ENCODE data around the gene APOO.

DNA sequence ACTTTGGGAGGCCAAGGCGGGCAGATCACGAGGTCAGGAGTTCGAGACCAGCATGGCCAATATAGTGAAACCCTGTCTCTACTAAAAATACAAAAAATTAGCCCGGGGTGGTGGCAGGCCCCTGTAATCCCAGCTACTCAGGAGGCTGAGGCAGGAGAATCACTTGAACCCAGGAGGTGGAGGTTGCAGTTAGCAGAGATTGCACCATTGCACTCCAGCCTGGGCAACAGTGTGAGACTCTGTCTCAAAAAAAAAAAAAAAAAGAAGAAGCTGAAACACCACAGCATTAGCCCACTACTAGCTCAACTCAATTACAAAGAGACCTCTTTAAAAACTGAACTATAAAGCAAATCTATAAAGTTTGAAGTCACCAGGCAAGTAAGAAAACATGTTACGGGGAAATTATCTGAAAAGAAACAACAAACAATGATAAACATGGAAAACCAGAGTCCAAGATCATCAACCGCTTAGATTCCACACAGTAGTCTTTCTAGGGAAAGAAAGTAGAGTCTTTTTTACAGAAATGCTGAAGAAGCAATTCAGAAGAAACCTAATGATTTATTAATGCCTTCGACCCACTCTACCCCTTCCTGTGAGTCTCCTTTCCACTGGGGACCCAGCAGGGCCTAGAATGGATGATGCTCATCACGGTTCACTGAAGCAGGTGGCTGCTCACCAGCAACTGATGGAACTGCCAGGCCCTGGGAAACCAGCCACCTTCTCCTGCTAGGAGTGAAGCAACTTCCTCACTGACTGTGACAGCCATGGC lies 118.2 kb downstream of the APOO start:
- TF ChIP-seq, protein P1, sequence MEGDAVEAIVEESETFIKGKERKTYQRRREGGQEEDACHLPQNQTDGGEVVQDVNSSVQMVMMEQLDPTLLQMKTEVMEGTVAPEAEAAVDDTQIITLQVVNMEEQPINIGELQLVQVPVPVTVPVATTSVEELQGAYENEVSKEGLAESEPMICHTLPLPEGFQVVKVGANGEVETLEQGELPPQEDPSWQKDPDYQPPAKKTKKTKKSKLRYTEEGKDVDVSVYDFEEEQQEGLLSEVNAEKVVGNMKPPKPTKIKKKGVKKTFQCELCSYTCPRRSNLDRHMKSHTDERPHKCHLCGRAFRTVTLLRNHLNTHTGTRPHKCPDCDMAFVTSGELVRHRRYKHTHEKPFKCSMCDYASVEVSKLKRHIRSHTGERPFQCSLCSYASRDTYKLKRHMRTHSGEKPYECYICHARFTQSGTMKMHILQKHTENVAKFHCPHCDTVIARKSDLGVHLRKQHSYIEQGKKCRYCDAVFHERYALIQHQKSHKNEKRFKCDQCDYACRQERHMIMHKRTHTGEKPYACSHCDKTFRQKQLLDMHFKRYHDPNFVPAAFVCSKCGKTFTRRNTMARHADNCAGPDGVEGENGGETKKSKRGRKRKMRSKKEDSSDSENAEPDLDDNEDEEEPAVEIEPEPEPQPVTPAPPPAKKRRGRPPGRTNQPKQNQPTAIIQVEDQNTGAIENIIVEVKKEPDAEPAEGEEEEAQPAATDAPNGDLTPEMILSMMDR (IDR thresholded peaks at IDR 0.05), result no peak
- TF ChIP-seq ZFX (IDR thresholded peaks at IDR 0.05; ENCODE audit: borderline replicate concordance), result no peak
